GM12874 (cell line): Measurements from ENCODE around the gene SETD6.

ENCODE experiments used
- CTCF ChIP-seq: IDR thresholded peaks from 2 replicates; pipeline ENCODE4 v1.5.1; 2011; ENCODE audit warnings: low read depth, mild to moderate bottlenecking, control low read depth, low read length, moderate library complexity; ENCODE audit not compliant: insufficient read depth

Gene SETD6

GRCh38 chr16:58543685-58544084 is 28.4 kb downstream of the SETD6 start:
- TF ChIP-seq CTCF: no peak

GRCh38 chr16:58548378-58548777 is 33.1 kb downstream of the SETD6 start:
- TF ChIP-seq CTCF: no peak

- TF ChIP-seq CTCF: no peak
Measured at GRCh38 chr16:58551496-58551895, 36.2 kb downstream of the SETD6 start.

GRCh38 chr16:58556678-58557077 is 41.4 kb downstream of the SETD6 start:
- TF ChIP-seq CTCF: no peak

GRCh38 chr16:58563235-58563634 is 47.9 kb downstream of the SETD6 start:
- TF ChIP-seq CTCF: no peak

- no peak for TF ChIP-seq CTCF
Measured at GRCh38 chr16:58563775-58564174, 48.5 kb downstream of the SETD6 start.
